HG02840 (cell line): ENCODE measurements around the gene KLHL40.

ENCODE experiments used
- ATAC-seq: cut with Tn5 transposase; IDR thresholded peaks from one replicate; pipeline ENCODE4 v1.9.1; 2021; ENCODE audit warnings: mild to moderate bottlenecking, moderate library complexity, moderate number of reproducible peaks; ENCODE audit not compliant: unreplicated experiment, low FRiP score

KLHL40 gene

GRCh38 chr3:42688016-42688415 is 2.7 kb downstream of the KLHL40 start:
- ATAC-seq: no peak

- no peak for ATAC-seq
These were observed 3.4 kb downstream of the KLHL40 start for GRCh38 chr3:42688487-42689420.

- no peak for ATAC-seq
These were observed 4.2 kb downstream of the KLHL40 start for GRCh38 chr3:42689421-42690014.

GRCh38 chr3:42690191-42690590 is 4.9 kb downstream of the KLHL40 start:
- no peak for ATAC-seq

- no peak for ATAC-seq
These were observed 5.7 kb downstream of the KLHL40 start for GRCh38 chr3:42690766-42691680.

- no peak for ATAC-seq
These were observed 6.7 kb downstream of the KLHL40 start for GRCh38 chr3:42691816-42692666.

- no peak for ATAC-seq
These were observed 7.6 kb downstream of the KLHL40 start for GRCh38 chr3:42692667-42693529.

GRCh38 chr3:42693530-42693930 is 8.2 kb downstream of the KLHL40 start:
- ATAC-seq: no peak

GRCh38 chr3:42694366-42694765 is 9.0 kb downstream of the KLHL40 start:
- ATAC-seq: no peak

GRCh38 chr3:42696356-42697288 is 11.3 kb downstream of the KLHL40 start:
- ATAC-seq: no peak

- ATAC-seq: no peak
These were observed 12.1 kb downstream of the KLHL40 start for GRCh38 chr3:42697289-42698051.

- no peak for ATAC-seq
These were observed 13.0 kb downstream of the KLHL40 start for GRCh38 chr3:42698216-42698910.

GRCh38 chr3:42698911-42699230 is 13.5 kb downstream of the KLHL40 start:
- no peak for ATAC-seq

- ATAC-seq: no peak
These were observed 14.2 kb downstream of the KLHL40 start for GRCh38 chr3:42699511-42699971.

- ATAC-seq: no peak
These were observed 15.3 kb downstream of the KLHL40 start for GRCh38 chr3:42700366-42701288.
